GM12878 (cell line): ENCODE data around the gene BHLHA15. TPM values are rescaled to one million over a fixed set of nuclear protein-coding genes. Genes with fewer than 3 reads are reported as not detected.

Source experiments
- polyA plus RNA-seq, 11 experiments: library from polyadenylated mRNA; depleted of rRNA in 4 of 11; unstranded in 6 of 11; stranded (reverse) in 5 of 11; fragments of >200 nt; fragmentation: Nextera tagmentation in 4 of 11; fragmentation: Illumina TruSeq in 1 of 11; extraction: Ambion mirVana in 4 of 11; extraction: Trizol in 1 of 11; gene quantifications; 1 replicate in 1 of 11; 2 replicates in 10 of 11; pipeline versions ENCODE4 v1.2.1 to v1.2.3, GENCODE V29; 2011 to 2016; ENCODE audit warnings: inconsistent platforms in 2 of 11, missing spikeins in 2 of 11, low read depth in 1 of 11
- total RNA-seq, 4 experiments: library from RNA; depleted of rRNA in 3 of 4; stranded (reverse); fragments of >200 nt in 3 of 4; fragmentation: Illumina TruSeq in 1 of 4; extraction: Trizol in 1 of 4; gene quantifications; 2 replicates each; pipeline versions ENCODE4 v1.2.1 to v1.2.3, GENCODE V29; 2013 to 2021

BHLHA15 gene
- total and polyA plus RNA-seq, 10 of the 15 experiments (the other 5 are each of a cell fraction or from before 2014, with no cell fraction given): 0.54 to 4.2 (median 2.5) TPM; not detected in 4

Other genes starting within 250 kb of the BHLHA15 start
- not detected in 2 replicates for gene OCM2, start 221.2 kb upstream of the BHLHA15 start, total RNA-seq (2014; rRNA removed)
- gene OCM2, start 221.2 kb upstream of the BHLHA15 start, total RNA-seq (2014; rRNA removed; fragmentation: Illumina TruSeq; extraction: Trizol): not detected in 2 replicates
- gene OCM2, start 221.2 kb upstream of the BHLHA15 start, total RNA-seq (2021): not detected in 2 replicates
- not detected in 2 replicates for gene OCM2, start 221.2 kb upstream of the BHLHA15 start, polyA plus RNA-seq (2011; rRNA removed)
- gene OCM2, start 221.2 kb upstream of the BHLHA15 start, polyA plus RNA-seq (2014; fragmentation: Illumina TruSeq; extraction: Trizol): not detected in 2 replicates
- gene OCM2, start 221.2 kb upstream of the BHLHA15 start, polyA plus RNA-seq (2014; fragmentation: Nextera tagmentation; extraction: Ambion mirVana): not detected
- gene OCM2, start 221.2 kb upstream of the BHLHA15 start, polyA plus RNA-seq (2014; rRNA removed): not detected in 2 replicates
- not detected for gene OCM2, start 221.2 kb upstream of the BHLHA15 start, polyA plus RNA-seq (2016; fragmentation: Nextera tagmentation; extraction: Ambion mirVana)
- gene LMTK2, start 104.6 kb upstream of the BHLHA15 start, total RNA-seq (2014; rRNA removed): 4.9 and 5.2 TPM in 2 replicates
- gene LMTK2, start 104.6 kb upstream of the BHLHA15 start, total RNA-seq (2014; rRNA removed; fragmentation: Illumina TruSeq; extraction: Trizol): 4.4 and 4.6 TPM in 2 replicates
- gene LMTK2, start 104.6 kb upstream of the BHLHA15 start, total RNA-seq (2021): 7.9 and 8.7 TPM in 2 replicates
- 4.0 and 4.6 TPM in 2 replicates for gene LMTK2, start 104.6 kb upstream of the BHLHA15 start, polyA plus RNA-seq (2011; rRNA removed)
- 4.1 and 4.6 TPM in 2 replicates for gene LMTK2, start 104.6 kb upstream of the BHLHA15 start, polyA plus RNA-seq (2014; fragmentation: Illumina TruSeq; extraction: Trizol)
- gene LMTK2, start 104.6 kb upstream of the BHLHA15 start, polyA plus RNA-seq (2014; fragmentation: Nextera tagmentation; extraction: Ambion mirVana): 1 to 10 TPM in 1 of 2 experiments, under 1 TPM in 1; 0.68 to 1.1 TPM
- 4.7 and 5.0 TPM in 2 replicates for gene LMTK2, start 104.6 kb upstream of the BHLHA15 start, polyA plus RNA-seq (2014; rRNA removed)
- gene LMTK2, start 104.6 kb upstream of the BHLHA15 start, polyA plus RNA-seq (2016; fragmentation: Nextera tagmentation; extraction: Ambion mirVana): 1 to 10 TPM; 2.7 to 3.6 TPM
- gene TECPR1, start 40.8 kb downstream of the BHLHA15 start, total RNA-seq (2014; rRNA removed): 8.5 and 11.0 TPM in 2 replicates
- 3.2 and 5.5 TPM in 2 replicates for gene TECPR1, start 40.8 kb downstream of the BHLHA15 start, total RNA-seq (2014; rRNA removed; fragmentation: Illumina TruSeq; extraction: Trizol)
- 15.2 and 16.8 TPM in 2 replicates for gene TECPR1, start 40.8 kb downstream of the BHLHA15 start, total RNA-seq (2021)
- 1.5 and 2.5 TPM in 2 replicates for gene TECPR1, start 40.8 kb downstream of the BHLHA15 start, polyA plus RNA-seq (2011; rRNA removed)
- gene TECPR1, start 40.8 kb downstream of the BHLHA15 start, polyA plus RNA-seq (2014; fragmentation: Illumina TruSeq; extraction: Trizol): 2.1 and 3.2 TPM in 2 replicates
- under 1 TPM; 0.26 to 0.51 TPM for gene TECPR1, start 40.8 kb downstream of the BHLHA15 start, polyA plus RNA-seq (2014; fragmentation: Nextera tagmentation; extraction: Ambion mirVana)
- gene TECPR1, start 40.8 kb downstream of the BHLHA15 start, polyA plus RNA-seq (2014; rRNA removed): 8.8 and 9.1 TPM in 2 replicates
- 1 to 10 TPM; 5.2 to 7.4 TPM for gene TECPR1, start 40.8 kb downstream of the BHLHA15 start, polyA plus RNA-seq (2016; fragmentation: Nextera tagmentation; extraction: Ambion mirVana)
- gene BRI3, start 70.2 kb downstream of the BHLHA15 start, total RNA-seq (2014; rRNA removed): 22.6 and 23.2 TPM in 2 replicates
- 17.7 and 21.0 TPM in 2 replicates for gene BRI3, start 70.2 kb downstream of the BHLHA15 start, total RNA-seq (2014; rRNA removed; fragmentation: Illumina TruSeq; extraction: Trizol)
- gene BRI3, start 70.2 kb downstream of the BHLHA15 start, total RNA-seq (2021): 50.9 and 56.3 TPM in 2 replicates
- gene BRI3, start 70.2 kb downstream of the BHLHA15 start, polyA plus RNA-seq (2011; rRNA removed): 28.3 and 39.9 TPM in 2 replicates
- 9.9 and 15.9 TPM in 2 replicates for gene BRI3, start 70.2 kb downstream of the BHLHA15 start, polyA plus RNA-seq (2014; fragmentation: Illumina TruSeq; extraction: Trizol)
- gene BRI3, start 70.2 kb downstream of the BHLHA15 start, polyA plus RNA-seq (2014; fragmentation: Nextera tagmentation; extraction: Ambion mirVana): 10 to 100 TPM in 1 of 2 experiments, 1 to 10 TPM in 1; 4.5 to 22.1 TPM
- gene BRI3, start 70.2 kb downstream of the BHLHA15 start, polyA plus RNA-seq (2014; rRNA removed): 38.4 and 38.5 TPM in 2 replicates
- 10 to 100 TPM in 1 of 2 experiments, 1 to 10 TPM in 1; 6.4 to 12.9 TPM for gene BRI3, start 70.2 kb downstream of the BHLHA15 start, polyA plus RNA-seq (2016; fragmentation: Nextera tagmentation; extraction: Ambion mirVana)
- 23.8 and 24.9 TPM in 2 replicates for gene BAIAP2L1, start 189.7 kb downstream of the BHLHA15 start, total RNA-seq (2014; rRNA removed)
- 32.2 and 32.6 TPM in 2 replicates for gene BAIAP2L1, start 189.7 kb downstream of the BHLHA15 start, total RNA-seq (2014; rRNA removed; fragmentation: Illumina TruSeq; extraction: Trizol)
- 49.5 and 49.9 TPM in 2 replicates for gene BAIAP2L1, start 189.7 kb downstream of the BHLHA15 start, total RNA-seq (2021)
- 25.2 and 25.3 TPM in 2 replicates for gene BAIAP2L1, start 189.7 kb downstream of the BHLHA15 start, polyA plus RNA-seq (2011; rRNA removed)
- gene BAIAP2L1, start 189.7 kb downstream of the BHLHA15 start, polyA plus RNA-seq (2014; fragmentation: Illumina TruSeq; extraction: Trizol): 60.2 and 89.5 TPM in 2 replicates
- gene BAIAP2L1, start 189.7 kb downstream of the BHLHA15 start, polyA plus RNA-seq (2014; fragmentation: Nextera tagmentation; extraction: Ambion mirVana): 10 to 100 TPM in 1 of 2 experiments, 1 to 10 TPM in 1; 8.9 to 11.6 TPM
- gene BAIAP2L1, start 189.7 kb downstream of the BHLHA15 start, polyA plus RNA-seq (2014; rRNA removed): 38.7 and 40.3 TPM in 2 replicates
- 10 to 100 TPM; 54.9 to 58.3 TPM for gene BAIAP2L1, start 189.7 kb downstream of the BHLHA15 start, polyA plus RNA-seq (2016; fragmentation: Nextera tagmentation; extraction: Ambion mirVana)